EH (cell line): ENCODE results near the gene SKIL.
"Not testable (repeated sequence)": the region's sequence is repeated elsewhere in the genome, so short reads cannot be mapped to it uniquely, and the experiment has no call there.

ENCODE experiments used
- DNase-seq: peaks from one replicate; pipeline ENCODE4 v3.0.0-alpha.2; 2015; ENCODE audit warnings: low read depth

Gene SKIL, protein sequence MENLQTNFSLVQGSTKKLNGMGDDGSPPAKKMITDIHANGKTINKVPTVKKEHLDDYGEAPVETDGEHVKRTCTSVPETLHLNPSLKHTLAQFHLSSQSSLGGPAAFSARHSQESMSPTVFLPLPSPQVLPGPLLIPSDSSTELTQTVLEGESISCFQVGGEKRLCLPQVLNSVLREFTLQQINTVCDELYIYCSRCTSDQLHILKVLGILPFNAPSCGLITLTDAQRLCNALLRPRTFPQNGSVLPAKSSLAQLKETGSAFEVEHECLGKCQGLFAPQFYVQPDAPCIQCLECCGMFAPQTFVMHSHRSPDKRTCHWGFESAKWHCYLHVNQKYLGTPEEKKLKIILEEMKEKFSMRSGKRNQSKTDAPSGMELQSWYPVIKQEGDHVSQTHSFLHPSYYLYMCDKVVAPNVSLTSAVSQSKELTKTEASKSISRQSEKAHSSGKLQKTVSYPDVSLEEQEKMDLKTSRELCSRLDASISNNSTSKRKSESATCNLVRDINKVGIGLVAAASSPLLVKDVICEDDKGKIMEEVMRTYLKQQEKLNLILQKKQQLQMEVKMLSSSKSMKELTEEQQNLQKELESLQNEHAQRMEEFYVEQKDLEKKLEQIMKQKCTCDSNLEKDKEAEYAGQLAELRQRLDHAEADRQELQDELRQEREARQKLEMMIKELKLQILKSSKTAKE

GRCh38 chr3:170357176-170358041 is at the start of gene SKIL:
Gene SKIL (plus strand): TSS chr3:170357715. CDS start chr3:170360332, 2,617 bp downstream.
- peak; percentile 96 for DNase-seq

GRCh38 chr3:170309046-170309445 is 48.5 kb upstream of the SKIL start:
- DNase-seq = peak; percentile 52

DNA sequence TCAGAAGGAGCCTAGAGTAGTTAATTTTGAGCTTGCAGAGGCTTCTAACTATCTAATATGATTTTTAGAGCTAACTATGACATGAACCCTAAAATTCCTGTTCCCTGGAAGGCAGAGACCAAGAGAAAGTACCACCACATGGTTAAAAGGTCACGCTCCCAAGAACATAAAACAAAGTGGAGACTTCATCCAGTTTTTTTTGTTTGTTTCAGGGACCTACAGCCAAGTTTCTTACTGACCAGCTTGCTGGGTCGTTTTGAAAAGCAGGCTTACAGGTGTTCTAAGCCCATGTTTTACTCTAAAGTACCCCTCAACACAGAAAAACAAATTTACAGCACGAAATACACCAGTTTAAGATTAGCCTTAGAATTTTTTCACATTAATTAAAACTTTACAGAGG is 39.6 kb upstream of the SKIL start:
- no peak for DNase-seq

- no peak for DNase-seq
Measured at GRCh38 chr3:170320461-170321121, 36.9 kb upstream of the SKIL start.

GRCh38 chr3:170321321-170322034 is 36.0 kb upstream of the SKIL start:
- peak; percentile 14 for DNase-seq

GRCh38 chr3:170322566-170323269 is 34.8 kb upstream of the SKIL start:
- DNase-seq = no peak

GRCh38 chr3:170323331-170323730 is 34.2 kb upstream of the SKIL start:
- no peak for DNase-seq

- DNase-seq = no peak
Measured at GRCh38 chr3:170324962-170325361, 32.6 kb upstream of the SKIL start.

GRCh38 chr3:170327040-170327808 is 30.3 kb upstream of the SKIL start:
- DNase-seq = no peak

DNA sequence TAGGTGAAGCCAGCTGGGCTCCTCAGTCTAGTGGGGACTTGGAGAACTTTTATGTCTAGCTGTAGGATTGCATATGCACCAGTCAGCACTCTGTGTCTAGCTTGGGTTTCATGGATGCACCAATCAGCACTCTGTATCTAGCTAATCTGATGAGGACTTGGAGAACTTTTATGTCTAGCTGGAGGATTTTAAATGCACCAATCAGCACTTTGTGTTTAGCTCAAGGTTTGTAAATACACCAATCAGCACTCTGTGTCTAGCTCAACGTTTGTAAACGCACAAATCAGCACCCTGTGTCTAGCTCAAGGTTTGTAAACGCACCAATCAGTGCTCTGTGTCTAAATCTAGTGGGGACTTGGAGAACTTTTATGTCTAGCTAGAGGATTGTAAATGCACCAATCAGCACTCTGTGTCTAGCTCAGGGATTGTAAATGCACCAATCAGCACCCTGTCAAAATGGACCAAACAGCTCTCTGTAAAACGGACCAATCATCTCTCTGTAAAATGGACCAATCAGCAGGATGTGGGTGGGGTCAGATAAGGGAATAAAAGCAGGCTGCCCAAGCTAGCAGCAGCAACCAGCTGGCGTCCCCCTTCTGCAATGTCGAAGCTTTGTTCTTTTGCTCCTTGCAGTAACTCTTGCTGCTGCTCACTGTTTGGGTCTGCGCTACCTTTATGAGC is 29.5 kb upstream of the SKIL start:
- not testable (repeated sequence) for DNase-seq

GRCh38 chr3:170330366-170330765 is 27.1 kb upstream of the SKIL start:
- peak; percentile 39 for DNase-seq

GRCh38 chr3:170331143-170331542 is 26.4 kb upstream of the SKIL start:
- DNase-seq = no peak

DNA sequence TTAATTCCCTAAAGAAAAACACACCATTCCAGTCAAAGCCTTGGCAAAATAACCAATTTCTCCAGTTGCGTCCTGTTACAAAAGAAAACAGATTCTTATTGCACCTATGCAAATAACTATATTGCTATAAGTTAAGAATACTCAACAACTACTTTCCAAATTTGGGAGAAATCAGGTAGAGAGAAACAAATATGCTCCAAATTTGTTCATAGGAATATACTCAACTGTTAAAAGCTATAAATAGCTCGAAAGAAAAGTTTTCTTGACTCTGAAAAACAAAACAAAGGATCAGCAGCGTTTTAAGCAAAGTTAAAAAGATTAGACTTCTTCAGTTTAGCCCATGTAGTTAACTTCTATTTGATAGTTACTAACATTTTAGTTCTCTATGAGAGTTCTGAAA is 20.1 kb upstream of the SKIL start:
- DNase-seq = no peak

- no peak for DNase-seq
Measured at GRCh38 chr3:170338690-170339340, 18.7 kb upstream of the SKIL start.

DNA sequence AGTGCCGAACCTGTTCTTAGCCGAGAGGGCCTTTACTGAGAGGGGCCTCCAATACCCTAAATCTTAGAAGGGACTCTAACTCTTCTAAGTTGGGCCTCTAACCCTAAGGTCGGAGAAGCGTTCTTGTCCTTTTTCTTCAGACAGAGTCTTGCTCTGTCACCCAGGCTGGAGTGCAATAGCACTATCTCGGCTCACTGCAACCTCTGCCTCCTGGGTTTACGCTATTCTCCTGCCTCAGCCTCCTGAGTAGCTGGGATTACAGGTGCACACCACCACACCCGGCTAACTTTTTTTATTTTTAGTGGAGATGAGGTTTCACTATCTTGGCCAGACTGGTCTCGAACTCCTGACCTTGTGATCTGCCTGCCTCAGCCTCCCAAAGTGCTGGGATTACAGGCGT is 15.2 kb upstream of the SKIL start:
- DNase-seq = not testable (repeated sequence)

DNA sequence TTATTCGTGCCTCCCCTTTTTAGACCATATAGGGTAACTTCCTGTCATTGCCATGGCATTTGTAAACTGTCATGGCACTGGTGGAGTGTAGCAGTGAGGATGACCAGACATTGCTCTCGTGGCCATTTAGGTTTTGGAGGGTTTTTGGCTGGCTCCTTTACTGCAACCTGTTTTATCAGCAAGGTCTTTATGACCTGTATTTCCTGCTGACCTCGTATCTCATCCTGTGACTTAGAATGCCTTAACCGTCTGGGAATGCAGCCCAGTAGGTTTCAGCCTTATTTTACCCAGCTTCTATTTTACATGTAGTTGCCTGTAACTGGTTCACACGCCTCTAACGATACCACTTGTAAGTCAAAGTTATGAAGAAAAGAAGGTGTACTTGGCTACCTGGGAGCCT is 13.7 kb upstream of the SKIL start:
- not testable (repeated sequence) for DNase-seq

- peak; percentile 42 for DNase-seq
Measured at GRCh38 chr3:170344971-170345370, 12.5 kb upstream of the SKIL start.

DNA sequence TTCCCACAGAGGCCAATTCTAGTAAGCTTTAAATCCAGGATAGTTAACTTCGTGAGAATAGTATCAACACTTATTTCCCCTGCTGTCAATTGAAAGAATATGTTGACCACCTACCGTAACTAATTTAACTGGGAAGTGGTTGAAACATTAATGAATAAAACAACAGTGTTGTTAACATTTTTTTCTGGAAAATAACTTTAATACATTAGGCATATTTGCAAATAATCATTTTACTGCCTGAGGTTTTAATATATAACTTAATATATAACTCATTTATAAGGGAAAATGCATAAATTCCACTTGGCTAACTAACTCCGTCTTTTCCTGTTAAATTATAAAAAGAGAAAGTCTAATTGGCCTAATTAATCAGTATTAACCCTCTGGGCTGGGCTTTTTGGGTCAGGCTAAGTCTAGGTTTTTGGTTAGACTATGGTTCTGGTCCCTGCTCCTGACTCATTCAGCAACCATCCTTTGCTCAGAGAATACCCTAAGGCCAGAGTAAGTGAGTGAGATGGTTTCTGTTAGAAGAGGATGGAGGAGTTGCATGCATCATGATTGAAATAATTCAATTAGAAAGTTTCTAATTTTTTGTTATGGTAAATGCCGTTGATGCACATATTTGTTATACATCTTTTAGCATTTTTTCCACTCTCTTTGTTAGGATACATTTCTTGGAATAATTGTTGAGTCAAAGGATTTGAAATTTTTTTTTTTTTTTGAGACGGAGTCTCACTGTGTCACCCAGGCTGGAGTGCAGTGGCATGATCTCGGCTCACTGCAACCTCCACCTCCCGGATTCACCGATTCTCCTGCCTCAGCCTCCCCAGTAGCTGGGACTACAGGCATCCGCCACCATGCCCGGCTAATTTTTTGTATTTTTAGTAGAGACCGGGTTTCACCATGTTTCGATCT is 10.8 kb upstream of the SKIL start:
- peak; percentile 82 for DNase-seq
